HEK293 (cell line): ENCODE measurements around the gene HEXIM1.
A peak's percentile ranks its signal among the peaks of the same experiment; 100 is the strongest.

Experiments used
- CTCF ChIA-PET: fragments of 350-600 bp; formaldehyde crosslinking; extraction: SDS; loops from one replicate; lab custom pipeline; 2021; ENCODE audit warnings: antibody characterized with exemption; lab: Yijun Ruan, JAX
- POLR2A ChIA-PET: fragments of 300-600 bp; formaldehyde crosslinking; extraction: SDS; loops from one replicate; lab custom pipeline; 2020; ENCODE audit warnings: antibody characterized with exemption, inconsistent platforms; lab: Yijun Ruan, JAX
- H3K27ac ChIP-seq: fragments of 200-500 bp; sonication (Bioruptor generic); 2 replicates; pipeline ENCODE4 v1.5.1; 2014; ENCODE audit warnings: low read depth, low read length, control low read depth, inconsistent platforms; ENCODE audit errors: extremely low read depth
- H3K36me3 ChIP-seq, 2 experiments: fragments of 200-500 bp in 1 of 2; sonication (Bioruptor generic) in 1 of 2; 1 replicate in 1 of 2; 2 replicates in 1 of 2; pipeline ENCODE4 v1.5.1; 2014 to 2017; ENCODE audit warnings: inconsistent platforms in 2 of 2, low read length in 2 of 2; ENCODE audit not compliant: control insufficient read depth in 2 of 2, insufficient read depth in 1 of 2
- H3K4me1 ChIP-seq: fragments of 200-500 bp; sonication (Bioruptor generic); 2 replicates; pipeline ENCODE4 v1.5.1; 2014; ENCODE audit warnings: mild to moderate bottlenecking, low read length, inconsistent platforms; ENCODE audit not compliant: control insufficient read depth, insufficient read depth
- H3K4me3 ChIP-seq: 2 replicates; pipeline ENCODE4 v1.5.1; 2011; ENCODE audit warnings: low read depth, mild to moderate bottlenecking, control low read depth, low read length, moderate library complexity
- H3K9me3 ChIP-seq: fragments of 200-500 bp; sonication (Bioruptor generic); 2 replicates; pipeline ENCODE4 v1.5.1; 2014; ENCODE audit warnings: low read depth, low read length, inconsistent platforms; ENCODE audit not compliant: control insufficient read depth, insufficient read depth
- AEBP2 ChIP-seq: fragments of 450-650 bp; formaldehyde crosslinking; IDR thresholded peaks from 2 replicates; pipeline ENCODE4 v1.5.1; 2016; ENCODE audit warnings: missing biosample characterization, missing genetic modification characterization, borderline replicate concordance
- GLIS2 ChIP-seq: fragments of 450-650 bp; formaldehyde crosslinking; IDR thresholded peaks from 2 replicates; pipeline ENCODE4 v1.5.1; 2016; ENCODE audit warnings: missing biosample characterization, missing genetic modification characterization
- HIC1 ChIP-seq: fragments of 450-650 bp; formaldehyde crosslinking; IDR thresholded peaks from 2 replicates; pipeline ENCODE4 v1.5.1; 2016; ENCODE audit warnings: missing biosample characterization, missing genetic modification characterization
- KLF1 ChIP-seq: fragments of 450-650 bp; formaldehyde crosslinking; IDR thresholded peaks from 2 replicates; pipeline ENCODE4 v1.5.1; 2016; ENCODE audit warnings: missing biosample characterization, missing genetic modification characterization
- KLF16 ChIP-seq: fragments of 450-650 bp; formaldehyde crosslinking; IDR thresholded peaks from 2 replicates; pipeline ENCODE4 v1.5.1; 2017; ENCODE audit warnings: missing biosample characterization, missing genetic modification characterization
- KLF7 ChIP-seq: fragments of 450-650 bp; formaldehyde crosslinking; IDR thresholded peaks from 2 replicates; pipeline ENCODE4 v1.5.1; 2016; ENCODE audit warnings: missing biosample characterization, missing genetic modification characterization, borderline replicate concordance
- KLF8 ChIP-seq: fragments of 450-650 bp; formaldehyde crosslinking; IDR thresholded peaks from 2 replicates; pipeline ENCODE4 v1.5.1; 2016; ENCODE audit warnings: missing biosample characterization, missing genetic modification characterization
- OVOL3 ChIP-seq: fragments of 450-650 bp; formaldehyde crosslinking; IDR thresholded peaks from 2 replicates; pipeline ENCODE4 v1.5.1; 2016; ENCODE audit warnings: missing biosample characterization, missing genetic modification characterization
- RBAK ChIP-seq: fragments of 450-650 bp; formaldehyde crosslinking; IDR thresholded peaks from 2 replicates; pipeline ENCODE4 v1.5.1; 2016; ENCODE audit warnings: missing biosample characterization, missing genetic modification characterization
- ZBTB26 ChIP-seq: fragments of 450-650 bp; formaldehyde crosslinking; optimal IDR thresholded peaks from 2 replicates; pipeline ENCODE3; 2016; ENCODE audit warnings: missing biosample characterization, mild to moderate bottlenecking, missing genetic modification characterization
- ZFHX2 ChIP-seq: fragments of 450-650 bp; formaldehyde crosslinking; conservative IDR thresholded peaks from 2 replicates; pipeline ENCODE4 v1.5.1; 2016; ENCODE audit warnings: missing biosample characterization, missing genetic modification characterization
- ZNF121 ChIP-seq: fragments of 450-650 bp; formaldehyde crosslinking; IDR thresholded peaks from 2 replicates; pipeline ENCODE4 v1.5.1; 2016; ENCODE audit warnings: missing biosample characterization, missing genetic modification characterization
- ZNF138 ChIP-seq: fragments of 450-650 bp; formaldehyde crosslinking; IDR thresholded peaks from 2 replicates; pipeline ENCODE4 v1.5.1; 2016; ENCODE audit warnings: missing biosample characterization, missing genetic modification characterization, borderline replicate concordance
- ZNF140 ChIP-seq: fragments of 450-650 bp; formaldehyde crosslinking; IDR thresholded peaks from 2 replicates; pipeline ENCODE4 v1.5.1; 2016; ENCODE audit warnings: missing biosample characterization, missing genetic modification characterization
- ZNF184 ChIP-seq: fragments of 450-650 bp; IDR thresholded peaks from 2 replicates; pipeline ENCODE4 v1.5.1; 2018; ENCODE audit warnings: missing biosample characterization, mild to moderate bottlenecking, missing genetic modification characterization
- ZNF214 ChIP-seq: fragments of 450-650 bp; formaldehyde crosslinking; IDR thresholded peaks from 2 replicates; pipeline ENCODE4 v1.5.1; 2017; ENCODE audit warnings: missing biosample characterization, mild to moderate bottlenecking, missing genetic modification characterization, borderline replicate concordance
- ZNF292 ChIP-seq: fragments of 450-650 bp; formaldehyde crosslinking; IDR thresholded peaks from 2 replicates; pipeline ENCODE4 v1.5.1; 2016; ENCODE audit warnings: low read depth, missing biosample characterization, missing genetic modification characterization, borderline replicate concordance
- ZNF311 ChIP-seq: fragments of 450-650 bp; formaldehyde crosslinking; IDR thresholded peaks from 2 replicates; pipeline ENCODE4 v1.5.1; 2017; ENCODE audit warnings: missing biosample characterization, missing genetic modification characterization, borderline replicate concordance
- ZNF341 ChIP-seq: fragments of 450-650 bp; formaldehyde crosslinking; IDR thresholded peaks from 2 replicates; pipeline ENCODE4; 2016; ENCODE audit warnings: low read depth, missing biosample characterization, missing genetic modification characterization
- ZNF37A ChIP-seq: fragments of 450-650 bp; IDR thresholded peaks from 2 replicates; pipeline ENCODE4 v1.5.1; 2018; ENCODE audit warnings: missing biosample characterization, missing genetic modification characterization
- ZNF473 ChIP-seq: fragments of 450-650 bp; formaldehyde crosslinking; IDR thresholded peaks from 2 replicates; pipeline ENCODE4 v1.5.1; 2017; ENCODE audit warnings: missing biosample characterization, missing genetic modification characterization
- ZNF596 ChIP-seq: fragments of 450-650 bp; IDR thresholded peaks from 2 replicates; pipeline ENCODE4 v1.5.0; 2018; ENCODE audit warnings: missing biosample characterization, mild to moderate bottlenecking, missing genetic modification characterization, moderate library complexity
- ZNF600 ChIP-seq: fragments of 450-650 bp; formaldehyde crosslinking; IDR thresholded peaks from 2 replicates; pipeline ENCODE4 v1.5.1; 2016; ENCODE audit warnings: missing biosample characterization, missing genetic modification characterization
- ZNF610 ChIP-seq: fragments of 450-650 bp; formaldehyde crosslinking; IDR thresholded peaks from 2 replicates; pipeline ENCODE4 v1.5.1; 2016; ENCODE audit warnings: missing biosample characterization, missing genetic modification characterization, borderline replicate concordance
- ZNF692 ChIP-seq: fragments of 450-650 bp; formaldehyde crosslinking; IDR thresholded peaks from 2 replicates; pipeline ENCODE4 v1.5.1; 2016; ENCODE audit warnings: missing biosample characterization, missing genetic modification characterization
- ZNF76 ChIP-seq: fragments of 450-650 bp; formaldehyde crosslinking; IDR thresholded peaks from 2 replicates; pipeline ENCODE4; 2016; ENCODE audit warnings: low read depth, missing biosample characterization, missing genetic modification characterization, borderline replicate concordance
- ZNF792 ChIP-seq: fragments of 450-650 bp; formaldehyde crosslinking; IDR thresholded peaks from 2 replicates; pipeline ENCODE4 v1.5.1; 2016; ENCODE audit warnings: missing biosample characterization, missing genetic modification characterization

The HEXIM1 gene

GRCh38 chr17:45132320-45132571 is 16.0 kb upstream of the HEXIM1 start, which contains the start of gene PLCD3:
Gene PLCD3, minus strand, starts transcription at chr17:45132515. Its CDS starts 105 bp downstream, at chr17:45132410.
- CTCF ChIA-PET, result interaction anchor here (0.6 to 10.1 kb wide), 12 partner anchors 9 to 633 kb away, joined by 3 to 209 read pairs (median 5); partner anchors contain the start of gene HEXIM1
- H3K9me3 ChIP-seq, result no peaks in the 10 kb centered on the region
- TF ChIP-seq RBAK (tag by site-specific recombination) (no peak), ZNF596 (tag by site-specific recombination) (peak; percentile 40; the same call in 1 of the 2 replicates), ZNF341 (no peak), ZNF184 (tag by site-specific recombination) (no peak)
- TF ChIP-seq, all 188 proteins: peak for 1
- peak within 1 kb of the TSS; percentile 85 for H3K27ac ChIP-seq
- H3K36me3 ChIP-seq, result peaks cover 4 to 8% of the 10 kb centered on the region in 2 experiments; a peak in 1 of 3 replicates
- peaks cover 9% of the 10 kb centered on the region for H3K4me1 ChIP-seq
- POLR2A ChIA-PET, result interaction anchor here (2.4 kb wide), 1 partner anchor 16 kb away, joined by 20 read pairs; the partner anchor contains the start of gene HEXIM1
- H3K4me3 ChIP-seq, result peak within 1 kb of the TSS; percentile 70

GRCh38 chr17:45132572-45133463 is 15.5 kb upstream of the HEXIM1 start:
- Histone ChIP-seq H3K4me3 (peak overlapping the region; percentile 56), H3K27ac (peak overlapping the region; percentile 85), H3K9me3 (no peaks in the 10 kb centered on the region), H3K4me1 (peaks cover 7% of the 10 kb centered on the region; the same call in 1 of the 2 replicates), H3K36me3 (peaks cover 4 to 9% of the 10 kb centered on the region in 2 experiments; a peak in 1 of 3 replicates)
- ChIA-PET POLR2A (interaction anchor here (0.7 to 2.4 kb wide), 4 partner anchors 16 to 43 kb away, joined by 3 to 20 read pairs (median 4); partner anchors contain the start of genes HEXIM1 and HEXIM2), CTCF (interaction anchor here (0.6 to 10.1 kb wide), 12 partner anchors 9 to 470 kb away, joined by 3 to 301 read pairs (median 6); partner anchors contain the start of gene HEXIM1)
- peak; percentile 68 for TF ChIP-seq KLF1
- peak; percentile 31; the same call in 1 of the 2 replicates for TF ChIP-seq ZNF76 (tag by site-specific recombination)
- TF ChIP-seq ZNF792 (tag by site-specific recombination), result no peak
- no peak for TF ChIP-seq ZNF140
- TF ChIP-seq ZNF473, result no peak
- no peak for TF ChIP-seq OVOL3 (tag by site-specific recombination)
- TF ChIP-seq HIC1 (tag by site-specific recombination), result peak; percentile 95
- TF ChIP-seq ZNF600, result peak; percentile 99
- peak; percentile 86 for TF ChIP-seq KLF8
- TF ChIP-seq KLF7 (tag by site-specific recombination), result peak; percentile 51; the same call in 1 of the 2 replicates
- no peak for TF ChIP-seq ZNF214 (tag by site-specific recombination)
- TF ChIP-seq GLIS2 (tag by site-specific recombination), result peak; percentile 98
- peak; percentile 96 for TF ChIP-seq ZBTB26 (tag by site-specific recombination)
- peak; percentile 59; the same call in 1 of the 2 replicates for TF ChIP-seq ZFHX2 (tag by site-specific recombination)
- no peak for TF ChIP-seq ZNF37A (tag by site-specific recombination)
- TF ChIP-seq ZNF292 (tag by site-specific recombination), result no peak
- TF ChIP-seq ZNF610, result peak; percentile 80; the same call in 1 of the 2 replicates
- no peak; the same call in 1 of the 2 replicates for TF ChIP-seq ZNF121
- TF ChIP-seq KLF16 (tag by site-specific recombination), result peak; percentile 82; the same call in 1 of the 2 replicates
- no peak for TF ChIP-seq ZNF311 (tag by site-specific recombination)
- TF ChIP-seq ZNF692 (tag by site-specific recombination), result peak; percentile 68; the same call in 1 of the 2 replicates
- TF ChIP-seq AEBP2 (tag by site-specific recombination), result no peak
- no peak for TF ChIP-seq ZNF138 (tag by site-specific recombination)
